Measurements from ENCODE around the gene FRMD5. TPM values are rescaled to one million over a fixed set of nuclear protein-coding genes. Genes with fewer than 3 reads are reported as not detected.

FRMD5 gene
- total RNA-seq, 1 experiment from 2014 or later: 3.9 TPM

GRCh38 chr15:44145495-44145894, 49.6 kb downstream of the FRMD5 start:
- no peaks in the 10 kb centered on the region for H3K27me3 ChIP-seq (ENCODE audit: insufficient read depth, low read length)
- Mint-ChIP-seq H3K4me1 (no peaks in the 10 kb centered on the region), H3K4me3 (no peak overlapping the region), H3K27ac (no peak overlapping the region), H3K9me3 (no peaks in the 10 kb centered on the region), H3K27me3 (ENCODE audit: low read depth) (no peaks in the 10 kb centered on the region), H3K36me3 (ENCODE audit: insufficient read depth in 1 of 3, low read depth in 3 of 3) (no peaks in the 10 kb centered on the region)
- H2BK15ac ChIP-seq (ENCODE audit: low read depth, low read length): no peak overlapping the region
- no peak overlapping the region for H2BK120ac ChIP-seq (ENCODE audit: low read depth, low read length, poor library complexity, severe bottlenecking)
- H3K18ac ChIP-seq (ENCODE audit: insufficient read length, low read depth, low read length): no peak overlapping the region
- no peak overlapping the region for H3K9ac ChIP-seq (ENCODE audit: extremely low read depth, insufficient read length, low read length)
- no peak overlapping the region for H3K4ac ChIP-seq (ENCODE audit: low read depth, low read length)
- DNase-seq: no peak
- no peaks in the 10 kb centered on the region for H3K23me2 ChIP-seq (ENCODE audit: insufficient read length, low read depth, low read length, poor library complexity, severe bottlenecking)
- no peaks in the 10 kb centered on the region for H3K79me2 ChIP-seq (ENCODE audit: insufficient read depth, low read length)
- H2AK5ac ChIP-seq (ENCODE audit: insufficient read length, low read length): no peak overlapping the region
- H3T11ph ChIP-seq (ENCODE audit: low read length): no peak overlapping the region
- H3K27ac ChIP-seq (ENCODE audit: insufficient read length, low read depth, low read length): no peak overlapping the region
- H3K56ac ChIP-seq (ENCODE audit: insufficient read length, low read depth, low read length): no peak overlapping the region
- no peak overlapping the region for H3K4me2 ChIP-seq (ENCODE audit: insufficient read depth, insufficient read length, low read length)
- no peak overlapping the region for H4K91ac ChIP-seq (ENCODE audit: insufficient read length, low read depth, low read length)
- no peaks in the 10 kb centered on the region for H3K79me1 ChIP-seq (ENCODE audit: insufficient read depth, low read depth, low read length, poor library complexity, severe bottlenecking)
- H2AFZ ChIP-seq (ENCODE audit: low read length): no peak overlapping the region
- no peak overlapping the region for H3K14ac ChIP-seq (ENCODE audit: insufficient read depth, low read length)
- no peak overlapping the region for H2BK12ac ChIP-seq (ENCODE audit: insufficient read length, low read depth, low read length)
- no peak overlapping the region for H2BK5ac ChIP-seq (ENCODE audit: insufficient read length, low read length)
- H3K9me3 ChIP-seq (ENCODE audit: control insufficient read depth, low read depth, low read length): no peaks in the 10 kb centered on the region
- H4K5ac ChIP-seq (ENCODE audit: insufficient read length, low read depth, low read length): no peak overlapping the region
- H3K23ac ChIP-seq (ENCODE audit: insufficient read length, low read depth, low read length): no peak overlapping the region
- no CpG with 5 or more reads among the region's 3 CpGs for WGBS (ENCODE audit: extremely low coverage, insufficient read length, low lambda C conversion rate)
- no peak for TF ChIP-seq CTCF (conservative IDR thresholded peaks at IDR 0.05)
- no peaks in the 10 kb centered on the region for H4K20me1 ChIP-seq (ENCODE audit: control insufficient read depth, insufficient read depth, insufficient read length)
- H4K8ac ChIP-seq (replicated peaks; ENCODE audit: insufficient read length, low read depth, low read length): no peak overlapping the region
- no peak overlapping the region for H2BK20ac ChIP-seq (ENCODE audit: low read depth, low read length, poor library complexity, severe bottlenecking)
- no peaks in the 10 kb centered on the region for H3K4me1 ChIP-seq (ENCODE audit: insufficient read depth, low read length)
